Fibroblast of skin of right quadriceps (primary cell): Measurements from ENCODE around the gene CKMT2.

Source experiments
- DNase-seq: peaks from one replicate; pipeline ENCODE4 v3.0.0-alpha.2; 2013

The CKMT2 gene

GRCh38 chr5:81233080-81233634 is at the start of gene CKMT2:
TSS of gene CKMT2 (plus strand) at chr5:81233322. CDS start at chr5:81251133, 17,811 bp downstream.
- no peak for DNase-seq

GRCh38 chr5:81183811-81184748 is 49.0 kb upstream of the CKMT2 start:
- DNase-seq: peak; percentile 18

GRCh38 chr5:81184749-81185110 is 48.4 kb upstream of the CKMT2 start:
- no peak for DNase-seq

GRCh38 chr5:81187885-81188284 is 45.2 kb upstream of the CKMT2 start:
- no peak for DNase-seq

GRCh38 chr5:81188962-81189361 is 44.2 kb upstream of the CKMT2 start:
- DNase-seq: no peak

- no peak for DNase-seq
These were observed 43.1 kb upstream of the CKMT2 start for GRCh38 chr5:81189875-81190498.

- DNase-seq: no peak
These were observed 41.3 kb upstream of the CKMT2 start for GRCh38 chr5:81191726-81192372.

- no peak for DNase-seq
These were observed 40.8 kb upstream of the CKMT2 start for GRCh38 chr5:81192373-81192750.

GRCh38 chr5:81194633-81195334 is 38.3 kb upstream of the CKMT2 start:
- peak; percentile 70 for DNase-seq

- DNase-seq: no peak
These were observed 37.7 kb upstream of the CKMT2 start for GRCh38 chr5:81195335-81195929.

GRCh38 chr5:81202655-81203054 is 30.5 kb upstream of the CKMT2 start:
- DNase-seq: no peak

- DNase-seq: no peak
These were observed 29.4 kb upstream of the CKMT2 start for GRCh38 chr5:81203729-81204128.

GRCh38 chr5:81204205-81204604 is 28.9 kb upstream of the CKMT2 start:
- DNase-seq: no peak

GRCh38 chr5:81205058-81205457 is 28.1 kb upstream of the CKMT2 start:
- DNase-seq: no peak

- DNase-seq: no peak
These were observed 26.1 kb upstream of the CKMT2 start for GRCh38 chr5:81207009-81207408.

GRCh38 chr5:81208904-81209303 is 24.2 kb upstream of the CKMT2 start:
- no peak for DNase-seq

- no peak for DNase-seq
These were observed 23.7 kb upstream of the CKMT2 start for GRCh38 chr5:81209386-81209785.

GRCh38 chr5:81209869-81210493 is 23.1 kb upstream of the CKMT2 start:
- no peak for DNase-seq

GRCh38 chr5:81212211-81212751 is 20.8 kb upstream of the CKMT2 start:
- DNase-seq: no peak

- DNase-seq: no peak
These were observed 20.1 kb upstream of the CKMT2 start for GRCh38 chr5:81213070-81213469.

GRCh38 chr5:81214848-81215247 is 18.3 kb upstream of the CKMT2 start:
- no peak for DNase-seq

- no peak for DNase-seq
These were observed 17.0 kb upstream of the CKMT2 start for GRCh38 chr5:81216152-81216551.
